Left lung (tissue), 10 donors: ENCODE data around the gene NRG3. TPM values are rescaled to one million over a fixed set of nuclear protein-coding genes. Genes with fewer than 3 reads are reported as not detected.

Source experiments
- ATAC-seq: fragments of 200-7000 bp; cut with Tn5 transposase; one replicate; pipeline ENCODE4 v1.9.1; 2020; ENCODE audit warnings: moderate library complexity
- DNase-seq, 4 donors: peaks; one replicate each; pipeline ENCODE4 v3.0.0-alpha.2; 2013 to 2020
- H3K27ac ChIP-seq, 2 donors: fragments of 200-600 bp; sonication (generic) in 1 of 2; one replicate each; pipeline versions ENCODE4 v1.5.0 to v1.8.0; 2020 to 2021
- H3K27me3 ChIP-seq, 2 donors: fragments of 200-600 bp; sonication (generic) in 1 of 2; one replicate each; pipeline versions ENCODE4 v1.5.0 to v1.8.0; 2020 to 2021
- H3K36me3 ChIP-seq, 2 donors: fragments of 200-600 bp; sonication (generic) in 1 of 2; one replicate each; pipeline versions ENCODE4 v1.5.0 to v1.8.0; 2020 to 2021
- H3K4me1 ChIP-seq, 2 donors: fragments of 200-600 bp; one replicate each; pipeline ENCODE4 v1.8.0; 2021
- H3K4me3 ChIP-seq, 2 donors: fragments of 200-600 bp; sonication (generic) in 1 of 2; one replicate each; pipeline versions ENCODE4 v1.5.0 to v1.8.0; 2020 to 2021; ENCODE audit warnings: mild to moderate bottlenecking in 1 of 2
- H3K9me3 ChIP-seq, 2 donors: fragments of 200-600 bp; sonication (generic) in 1 of 2; one replicate each; pipeline versions ENCODE4 v1.5.0 to v1.8.0; 2020 to 2021
- intact Hi-C, 2 donors: fragments of 100-400 bp; cut with DNase I; formaldehyde crosslinking; loops; one replicate each; pipeline versions ENCODE4 v1.11.2 to v1.14.2; 2022
- polyA plus RNA-seq, 6 donors: library from polyadenylated mRNA; unstranded; fragments of 120-200 nt; gene quantifications; one replicate each; pipeline ENCODE4 v1.2.1, GENCODE V29; 2013; ENCODE audit not compliant: insufficient read length in 6 of 6
- total RNA-seq, 2 donors: library from RNA; stranded (reverse); fragmentation: NEBNext Ultra II Directional; extraction: Animal tissue kit (Norgen Biotek cat#: 25700); gene quantifications; one replicate each; pipeline ENCODE4 v1.2.1, GENCODE V29; 2021
- TF ChIP-seq, protein P1 (sequence below), 2 donors: fragments of 200-600 bp; sonication (generic) in 1 of 2; IDR thresholded peaks; one replicate each; pipeline versions ENCODE4 v1.5.0 to v1.8.0; 2021; ENCODE audit warnings: antibody characterized with exemption in 2 of 2
- donor health status: DM: no; HTN: yes; CAD: no.
- donor health status: DM: no; HTN: no; CAD: no.

NRG3 gene
- total and polyA plus RNA-seq, 8 donors: 1.0 to 1.7 (median 1.1) TPM

DNA sequence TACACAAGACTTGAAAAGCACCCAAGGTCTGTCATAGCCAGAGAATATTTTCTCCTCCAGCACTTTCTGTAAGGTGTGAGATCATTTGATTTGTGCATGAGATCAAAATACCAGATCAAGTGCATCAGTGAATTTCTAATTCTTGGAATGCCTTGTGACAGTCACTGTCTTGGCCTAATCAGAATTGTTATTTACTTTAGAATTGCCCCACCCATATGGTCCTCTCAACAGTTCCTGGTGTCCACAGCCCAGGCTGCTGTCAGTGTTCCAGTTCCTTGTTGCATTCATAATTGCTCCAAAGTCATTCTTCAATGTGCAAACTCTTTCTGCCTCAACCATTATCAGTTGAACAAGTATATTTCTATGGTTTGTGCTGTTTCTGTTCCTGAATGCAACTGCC, 770.2 kb downstream of the NRG3 start:
- H3K4me1 ChIP-seq: no peaks in the 10 kb centered on the region
- TF ChIP-seq, protein P1, sequence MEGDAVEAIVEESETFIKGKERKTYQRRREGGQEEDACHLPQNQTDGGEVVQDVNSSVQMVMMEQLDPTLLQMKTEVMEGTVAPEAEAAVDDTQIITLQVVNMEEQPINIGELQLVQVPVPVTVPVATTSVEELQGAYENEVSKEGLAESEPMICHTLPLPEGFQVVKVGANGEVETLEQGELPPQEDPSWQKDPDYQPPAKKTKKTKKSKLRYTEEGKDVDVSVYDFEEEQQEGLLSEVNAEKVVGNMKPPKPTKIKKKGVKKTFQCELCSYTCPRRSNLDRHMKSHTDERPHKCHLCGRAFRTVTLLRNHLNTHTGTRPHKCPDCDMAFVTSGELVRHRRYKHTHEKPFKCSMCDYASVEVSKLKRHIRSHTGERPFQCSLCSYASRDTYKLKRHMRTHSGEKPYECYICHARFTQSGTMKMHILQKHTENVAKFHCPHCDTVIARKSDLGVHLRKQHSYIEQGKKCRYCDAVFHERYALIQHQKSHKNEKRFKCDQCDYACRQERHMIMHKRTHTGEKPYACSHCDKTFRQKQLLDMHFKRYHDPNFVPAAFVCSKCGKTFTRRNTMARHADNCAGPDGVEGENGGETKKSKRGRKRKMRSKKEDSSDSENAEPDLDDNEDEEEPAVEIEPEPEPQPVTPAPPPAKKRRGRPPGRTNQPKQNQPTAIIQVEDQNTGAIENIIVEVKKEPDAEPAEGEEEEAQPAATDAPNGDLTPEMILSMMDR (IDR thresholded peaks at IDR 0.05): no peak
- no peak for DNase-seq
- no peak overlapping the region for H3K4me3 ChIP-seq
- H3K27ac ChIP-seq: no peak overlapping the region
- intact Hi-C loops: no loop called here
- H3K36me3 ChIP-seq: no peaks in the 10 kb centered on the region
- no peak for ATAC-seq
- H3K27me3 ChIP-seq: no peaks in the 10 kb centered on the region
- peaks cover 0 to 5% of the 10 kb centered on the region in 2 donors for H3K9me3 ChIP-seq

DNA sequence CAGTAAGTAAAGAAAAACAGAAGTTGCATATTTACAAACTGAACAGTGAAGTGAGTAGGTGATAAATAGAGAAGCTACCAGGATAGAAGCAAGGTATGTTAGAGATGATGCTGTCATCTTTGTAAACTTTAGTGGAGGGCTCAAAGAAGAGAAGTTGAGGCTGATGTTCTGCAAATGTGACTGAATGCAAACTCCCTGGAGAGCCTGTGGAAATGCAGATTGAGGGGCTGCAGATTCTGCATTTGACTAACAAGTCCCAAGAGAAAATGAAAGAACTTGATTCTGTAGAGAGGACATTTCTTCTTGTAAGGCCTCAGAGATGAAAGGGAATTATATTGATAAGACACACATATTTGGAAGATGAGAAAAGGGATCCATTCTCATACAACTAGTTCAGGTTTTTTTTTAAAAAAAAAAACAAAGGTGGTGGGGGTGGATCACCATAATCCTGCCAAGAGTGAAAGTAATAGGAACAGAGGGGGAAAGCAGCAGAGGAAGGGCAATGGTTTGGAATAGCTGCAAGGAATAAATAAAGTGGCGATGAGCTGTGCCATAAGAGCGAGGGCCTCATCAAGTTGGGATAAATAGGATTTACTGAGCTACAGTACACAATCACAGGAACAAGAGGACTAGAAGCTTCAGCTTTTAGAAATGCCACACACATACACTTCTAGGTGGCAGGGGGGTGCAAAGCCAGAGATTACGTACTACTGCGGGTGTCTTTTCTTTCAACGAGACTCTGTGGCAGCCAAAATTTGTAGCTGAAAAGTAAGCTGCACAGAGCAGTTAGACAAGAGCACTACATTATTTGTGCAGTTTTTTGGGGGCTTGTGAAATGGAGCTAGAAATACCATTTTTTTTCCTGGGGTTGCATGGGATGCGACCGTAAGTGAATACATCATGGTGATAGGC, 778.5 kb downstream of the NRG3 start:
- no peak overlapping the region for H3K4me3 ChIP-seq
- no peak overlapping the region for H3K27ac ChIP-seq
- intact Hi-C loops: no loop called here
- H3K9me3 ChIP-seq: peaks cover 0 to 9% of the 10 kb centered on the region in 2 donors
- DNase-seq (no peak), ATAC-seq (no peak)
- TF ChIP-seq, protein P1 (IDR thresholded peaks at IDR 0.05): no peak
- no peaks in the 10 kb centered on the region for H3K4me1 ChIP-seq
- H3K36me3 ChIP-seq: no peaks in the 10 kb centered on the region
- no peaks in the 10 kb centered on the region for H3K27me3 ChIP-seq

DNA sequence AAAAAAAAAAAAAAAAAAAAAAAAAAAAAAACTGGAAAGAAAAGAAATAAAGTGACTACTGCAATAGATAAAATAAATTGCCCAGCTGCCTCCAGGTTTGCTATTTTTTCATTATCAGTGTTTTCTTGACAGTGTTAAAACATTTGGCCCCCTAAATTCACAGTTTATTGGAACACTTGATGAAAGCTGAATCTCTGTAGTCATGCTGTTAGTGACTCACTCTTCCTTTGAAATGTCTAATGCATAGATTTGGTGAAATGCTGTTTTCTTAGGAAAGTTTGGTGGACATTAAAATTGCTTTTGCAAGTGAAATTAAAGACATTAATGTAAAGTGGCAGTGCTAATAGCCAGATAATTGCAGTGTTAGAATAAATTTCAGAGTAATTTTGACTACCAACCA, 785.2 kb downstream of the NRG3 start:
- no peaks in the 10 kb centered on the region for H3K9me3 ChIP-seq
- H3K36me3 ChIP-seq: no peaks in the 10 kb centered on the region
- intact Hi-C loops: no loop called here
- TF ChIP-seq, protein P1 (IDR thresholded peaks at IDR 0.05): no peak
- H3K4me3 ChIP-seq: no peak overlapping the region
- no peak for ATAC-seq
- DNase-seq: no peak
- H3K4me1 ChIP-seq: no peaks in the 10 kb centered on the region
- no peak overlapping the region for H3K27ac ChIP-seq
- no peaks in the 10 kb centered on the region for H3K27me3 ChIP-seq

DNA sequence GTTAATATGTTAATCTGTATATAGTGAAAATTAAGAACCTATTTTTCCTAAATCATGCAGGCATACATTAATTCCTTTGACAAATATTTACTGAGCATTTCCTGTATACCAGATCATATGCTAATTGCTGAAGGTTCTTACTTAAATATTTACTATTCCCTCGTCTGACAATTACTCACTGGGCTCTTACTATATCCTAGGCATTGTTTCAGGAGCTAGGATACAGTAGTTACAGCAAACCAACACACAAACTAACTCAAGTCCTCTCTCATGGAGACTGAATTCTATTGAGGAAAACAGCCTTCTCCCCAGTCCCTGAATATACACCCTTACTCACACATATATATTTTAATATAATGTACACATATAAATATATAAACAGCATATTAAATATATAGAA, 786.0 kb downstream of the NRG3 start:
- DNase-seq (no peak), ATAC-seq (no peak)
- H3K4me3 ChIP-seq: no peak overlapping the region
- no peaks in the 10 kb centered on the region for H3K36me3 ChIP-seq
- no peaks in the 10 kb centered on the region for H3K9me3 ChIP-seq
- intact Hi-C loops: no loop called here
- H3K27ac ChIP-seq: no peak overlapping the region
- H3K27me3 ChIP-seq: no peaks in the 10 kb centered on the region
- no peaks in the 10 kb centered on the region for H3K4me1 ChIP-seq
- TF ChIP-seq, protein P1 (IDR thresholded peaks at IDR 0.05): no peak

DNA sequence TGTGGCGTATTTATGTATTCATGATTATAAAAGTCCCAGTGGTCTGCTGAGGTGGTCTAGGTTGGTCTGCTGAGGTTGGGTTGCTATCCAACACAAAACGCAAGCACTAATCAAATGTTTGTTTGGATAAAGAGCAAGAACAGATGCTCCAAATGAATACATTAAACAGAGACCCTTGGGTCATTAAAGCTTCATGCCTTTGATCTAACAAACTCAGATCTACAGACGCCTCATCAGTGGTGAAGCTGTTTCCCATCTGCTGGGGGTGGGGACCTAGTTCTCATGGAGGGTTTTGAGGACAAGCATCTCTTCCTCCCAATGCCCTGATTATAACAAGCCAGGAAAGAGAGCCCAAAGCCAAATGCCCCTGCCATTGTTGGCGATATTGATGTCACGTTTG, 786.7 kb downstream of the NRG3 start:
- no peak for ATAC-seq
- TF ChIP-seq, protein P1 (IDR thresholded peaks at IDR 0.05): no peak
- Histone ChIP-seq H3K4me3 (no peak overlapping the region), H3K9me3 (no peaks in the 10 kb centered on the region), H3K36me3 (no peaks in the 10 kb centered on the region), H3K27me3 (no peaks in the 10 kb centered on the region), H3K27ac (no peak overlapping the region), H3K4me1 (no peaks in the 10 kb centered on the region)
- intact Hi-C loops: no loop called here
- DNase-seq: no peak
